ENCODE measurements around the gene ZNF341. TPM values are rescaled to one million over a fixed set of nuclear protein-coding genes. Genes with fewer than 3 reads are reported as not detected.

Gene ZNF341
- total and polyA plus RNA-seq, 2 of the 8 experiments (the other 6 are each of a cell fraction or from before 2014, with no cell fraction given) = 5.8 to 6.4 TPM

DNA sequence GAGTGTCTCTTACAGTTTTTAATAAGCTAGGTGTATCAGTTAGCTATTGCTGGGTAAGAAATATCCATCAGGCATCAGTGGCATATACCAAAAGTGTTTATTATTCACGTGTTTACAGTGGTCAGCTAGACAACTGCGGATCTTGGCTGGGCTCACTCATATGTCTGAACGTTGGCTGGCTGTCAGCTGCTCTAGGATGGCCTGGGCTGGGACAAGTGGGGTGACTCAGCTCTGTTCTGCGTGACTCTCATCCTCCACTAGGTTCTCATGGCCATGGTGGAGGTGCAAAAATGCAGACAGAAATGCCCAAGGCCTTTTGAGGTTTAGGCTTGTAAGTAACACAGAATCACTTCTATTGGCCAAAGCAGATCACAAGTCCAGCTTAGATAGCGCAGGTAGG, 22.0 kb downstream of the ZNF341 start (continued):
- TF ChIP-seq, protein P1, sequence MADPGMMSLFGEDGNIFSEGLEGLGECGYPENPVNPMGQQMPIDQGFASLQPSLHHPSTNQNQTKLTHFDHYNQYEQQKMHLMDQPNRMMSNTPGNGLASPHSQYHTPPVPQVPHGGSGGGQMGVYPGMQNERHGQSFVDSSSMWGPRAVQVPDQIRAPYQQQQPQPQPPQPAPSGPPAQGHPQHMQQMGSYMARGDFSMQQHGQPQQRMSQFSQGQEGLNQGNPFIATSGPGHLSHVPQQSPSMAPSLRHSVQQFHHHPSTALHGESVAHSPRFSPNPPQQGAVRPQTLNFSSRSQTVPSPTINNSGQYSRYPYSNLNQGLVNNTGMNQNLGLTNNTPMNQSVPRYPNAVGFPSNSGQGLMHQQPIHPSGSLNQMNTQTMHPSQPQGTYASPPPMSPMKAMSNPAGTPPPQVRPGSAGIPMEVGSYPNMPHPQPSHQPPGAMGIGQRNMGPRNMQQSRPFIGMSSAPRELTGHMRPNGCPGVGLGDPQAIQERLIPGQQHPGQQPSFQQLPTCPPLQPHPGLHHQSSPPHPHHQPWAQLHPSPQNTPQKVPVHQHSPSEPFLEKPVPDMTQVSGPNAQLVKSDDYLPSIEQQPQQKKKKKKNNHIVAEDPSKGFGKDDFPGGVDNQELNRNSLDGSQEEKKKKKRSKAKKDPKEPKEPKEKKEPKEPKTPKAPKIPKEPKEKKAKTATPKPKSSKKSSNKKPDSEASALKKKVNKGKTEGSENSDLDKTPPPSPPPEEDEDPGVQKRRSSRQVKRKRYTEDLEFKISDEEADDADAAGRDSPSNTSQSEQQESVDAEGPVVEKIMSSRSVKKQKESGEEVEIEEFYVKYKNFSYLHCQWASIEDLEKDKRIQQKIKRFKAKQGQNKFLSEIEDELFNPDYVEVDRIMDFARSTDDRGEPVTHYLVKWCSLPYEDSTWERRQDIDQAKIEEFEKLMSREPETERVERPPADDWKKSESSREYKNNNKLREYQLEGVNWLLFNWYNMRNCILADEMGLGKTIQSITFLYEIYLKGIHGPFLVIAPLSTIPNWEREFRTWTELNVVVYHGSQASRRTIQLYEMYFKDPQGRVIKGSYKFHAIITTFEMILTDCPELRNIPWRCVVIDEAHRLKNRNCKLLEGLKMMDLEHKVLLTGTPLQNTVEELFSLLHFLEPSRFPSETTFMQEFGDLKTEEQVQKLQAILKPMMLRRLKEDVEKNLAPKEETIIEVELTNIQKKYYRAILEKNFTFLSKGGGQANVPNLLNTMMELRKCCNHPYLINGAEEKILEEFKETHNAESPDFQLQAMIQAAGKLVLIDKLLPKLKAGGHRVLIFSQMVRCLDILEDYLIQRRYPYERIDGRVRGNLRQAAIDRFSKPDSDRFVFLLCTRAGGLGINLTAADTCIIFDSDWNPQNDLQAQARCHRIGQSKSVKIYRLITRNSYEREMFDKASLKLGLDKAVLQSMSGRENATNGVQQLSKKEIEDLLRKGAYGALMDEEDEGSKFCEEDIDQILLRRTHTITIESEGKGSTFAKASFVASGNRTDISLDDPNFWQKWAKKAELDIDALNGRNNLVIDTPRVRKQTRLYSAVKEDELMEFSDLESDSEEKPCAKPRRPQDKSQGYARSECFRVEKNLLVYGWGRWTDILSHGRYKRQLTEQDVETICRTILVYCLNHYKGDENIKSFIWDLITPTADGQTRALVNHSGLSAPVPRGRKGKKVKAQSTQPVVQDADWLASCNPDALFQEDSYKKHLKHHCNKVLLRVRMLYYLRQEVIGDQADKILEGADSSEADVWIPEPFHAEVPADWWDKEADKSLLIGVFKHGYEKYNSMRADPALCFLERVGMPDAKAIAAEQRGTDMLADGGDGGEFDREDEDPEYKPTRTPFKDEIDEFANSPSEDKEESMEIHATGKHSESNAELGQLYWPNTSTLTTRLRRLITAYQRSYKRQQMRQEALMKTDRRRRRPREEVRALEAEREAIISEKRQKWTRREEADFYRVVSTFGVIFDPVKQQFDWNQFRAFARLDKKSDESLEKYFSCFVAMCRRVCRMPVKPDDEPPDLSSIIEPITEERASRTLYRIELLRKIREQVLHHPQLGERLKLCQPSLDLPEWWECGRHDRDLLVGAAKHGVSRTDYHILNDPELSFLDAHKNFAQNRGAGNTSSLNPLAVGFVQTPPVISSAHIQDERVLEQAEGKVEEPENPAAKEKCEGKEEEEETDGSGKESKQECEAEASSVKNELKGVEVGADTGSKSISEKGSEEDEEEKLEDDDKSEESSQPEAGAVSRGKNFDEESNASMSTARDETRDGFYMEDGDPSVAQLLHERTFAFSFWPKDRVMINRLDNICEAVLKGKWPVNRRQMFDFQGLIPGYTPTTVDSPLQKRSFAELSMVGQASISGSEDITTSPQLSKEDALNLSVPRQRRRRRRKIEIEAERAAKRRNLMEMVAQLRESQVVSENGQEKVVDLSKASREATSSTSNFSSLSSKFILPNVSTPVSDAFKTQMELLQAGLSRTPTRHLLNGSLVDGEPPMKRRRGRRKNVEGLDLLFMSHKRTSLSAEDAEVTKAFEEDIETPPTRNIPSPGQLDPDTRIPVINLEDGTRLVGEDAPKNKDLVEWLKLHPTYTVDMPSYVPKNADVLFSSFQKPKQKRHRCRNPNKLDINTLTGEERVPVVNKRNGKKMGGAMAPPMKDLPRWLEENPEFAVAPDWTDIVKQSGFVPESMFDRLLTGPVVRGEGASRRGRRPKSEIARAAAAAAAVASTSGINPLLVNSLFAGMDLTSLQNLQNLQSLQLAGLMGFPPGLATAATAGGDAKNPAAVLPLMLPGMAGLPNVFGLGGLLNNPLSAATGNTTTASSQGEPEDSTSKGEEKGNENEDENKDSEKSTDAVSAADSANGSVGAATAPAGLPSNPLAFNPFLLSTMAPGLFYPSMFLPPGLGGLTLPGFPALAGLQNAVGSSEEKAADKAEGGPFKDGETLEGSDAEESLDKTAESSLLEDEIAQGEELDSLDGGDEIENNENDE (IDR thresholded peaks at IDR 0.05; ENCODE audit: insufficient replicate concordance, low read length) = no peak
- TF ChIP-seq NRF1 (IDR thresholded peaks at IDR 0.05; ENCODE audit: low read depth, low read length) (no peak), BRCA1 (IDR thresholded peaks at IDR 0.05; ENCODE audit: low read depth, low read length) (no peak), TCF12 (IDR thresholded peaks at IDR 0.05; ENCODE audit: low read depth, low read length) (no peak), TEAD4 (IDR thresholded peaks at IDR 0.05; ENCODE audit: low read depth, low read length) (no peak), ASH2L (IDR thresholded peaks at IDR 0.05; ENCODE audit: low read length) (no peak), POLR2AphosphoS5 (IDR thresholded peaks at IDR 0.05; ENCODE audit: low read depth, low read length) (no peak), CBX5 (IDR thresholded peaks at IDR 0.05; ENCODE audit: low read depth, low read length) (no peak)
- TF ChIP-seq, protein P2, sequence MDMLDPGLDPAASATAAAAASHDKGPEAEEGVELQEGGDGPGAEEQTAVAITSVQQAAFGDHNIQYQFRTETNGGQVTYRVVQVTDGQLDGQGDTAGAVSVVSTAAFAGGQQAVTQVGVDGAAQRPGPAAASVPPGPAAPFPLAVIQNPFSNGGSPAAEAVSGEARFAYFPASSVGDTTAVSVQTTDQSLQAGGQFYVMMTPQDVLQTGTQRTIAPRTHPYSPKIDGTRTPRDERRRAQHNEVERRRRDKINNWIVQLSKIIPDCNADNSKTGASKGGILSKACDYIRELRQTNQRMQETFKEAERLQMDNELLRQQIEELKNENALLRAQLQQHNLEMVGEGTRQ (IDR thresholded peaks at IDR 0.05; ENCODE audit: low read length) = no peak

All from H1 (cell line).